Upper lobe of left lung (tissue), 4 donors: Measurements from ENCODE around the gene NFIB.

Experiments
- EP300 ChIP-seq, 4 donors: sonication (generic); formaldehyde crosslinking; IDR thresholded peaks; one replicate each; pipeline ENCODE4 v1.5.1; 2017; ENCODE audit warnings: antibody characterized with exemption in 4 of 4, control low read depth in 2 of 4
- POLR2A ChIP-seq, 4 donors: fragments of 450-650 bp; IDR thresholded peaks; one replicate each; pipeline ENCODE4 v1.5.1; 2016 to 2017; ENCODE audit warnings: antibody characterized with exemption in 4 of 4, mild to moderate bottlenecking in 2 of 4
- POLR2AphosphoS5 ChIP-seq, 2 donors: sonication (generic); formaldehyde crosslinking; IDR thresholded peaks; one replicate each; pipeline ENCODE4 v1.5.1; 2017; ENCODE audit warnings: antibody characterized with exemption in 2 of 2
- TF ChIP-seq, protein P1 (sequence below), 6 experiments: fragments of 450-650 bp in 4 of 6; fragments of 200-600 bp in 2 of 6; sonication (generic) in 2 of 6; IDR thresholded peaks; one replicate each; pipeline ENCODE4 v1.5.1; 2016 to 2019; ENCODE audit warnings: antibody characterized with exemption in 6 of 6

DNA sequence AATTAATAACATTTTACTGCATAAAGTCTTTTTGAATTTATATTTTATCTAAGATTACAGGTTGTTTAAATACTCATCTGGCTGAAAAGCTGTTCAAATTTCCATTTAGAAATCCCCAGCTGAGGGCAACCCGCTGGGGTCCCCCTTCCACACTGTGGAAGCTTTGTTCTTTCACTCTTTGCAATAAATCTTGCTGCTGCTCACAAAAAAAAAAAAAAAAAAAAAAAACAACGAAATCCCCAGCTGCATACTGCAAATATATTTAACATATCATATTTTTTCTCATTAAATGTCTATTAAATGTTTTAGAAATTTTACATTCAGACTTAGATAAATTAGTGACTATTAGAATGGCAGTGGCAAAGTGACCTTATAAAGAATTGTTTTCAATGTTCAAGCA lies 172.2 kb downstream of the NFIB start:
- TF ChIP-seq, protein P1, sequence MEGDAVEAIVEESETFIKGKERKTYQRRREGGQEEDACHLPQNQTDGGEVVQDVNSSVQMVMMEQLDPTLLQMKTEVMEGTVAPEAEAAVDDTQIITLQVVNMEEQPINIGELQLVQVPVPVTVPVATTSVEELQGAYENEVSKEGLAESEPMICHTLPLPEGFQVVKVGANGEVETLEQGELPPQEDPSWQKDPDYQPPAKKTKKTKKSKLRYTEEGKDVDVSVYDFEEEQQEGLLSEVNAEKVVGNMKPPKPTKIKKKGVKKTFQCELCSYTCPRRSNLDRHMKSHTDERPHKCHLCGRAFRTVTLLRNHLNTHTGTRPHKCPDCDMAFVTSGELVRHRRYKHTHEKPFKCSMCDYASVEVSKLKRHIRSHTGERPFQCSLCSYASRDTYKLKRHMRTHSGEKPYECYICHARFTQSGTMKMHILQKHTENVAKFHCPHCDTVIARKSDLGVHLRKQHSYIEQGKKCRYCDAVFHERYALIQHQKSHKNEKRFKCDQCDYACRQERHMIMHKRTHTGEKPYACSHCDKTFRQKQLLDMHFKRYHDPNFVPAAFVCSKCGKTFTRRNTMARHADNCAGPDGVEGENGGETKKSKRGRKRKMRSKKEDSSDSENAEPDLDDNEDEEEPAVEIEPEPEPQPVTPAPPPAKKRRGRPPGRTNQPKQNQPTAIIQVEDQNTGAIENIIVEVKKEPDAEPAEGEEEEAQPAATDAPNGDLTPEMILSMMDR (IDR thresholded peaks at IDR 0.05): no peak
- TF ChIP-seq POLR2AphosphoS5 (IDR thresholded peaks at IDR 0.05): no peak
- TF ChIP-seq POLR2A (IDR thresholded peaks at IDR 0.05): no peak
- no peak for TF ChIP-seq EP300 (IDR thresholded peaks at IDR 0.05)
